K562 (cell line): Measurements from ENCODE around the gene KLK6.

Source experiments
- CHCHD3 ChIP-seq: fragments of 250-450 bp; sonication (Bioruptor Pico); IDR thresholded peaks from 2 replicates; pipeline ENCODE4 v2.1.2; 2022; ENCODE audit warnings: mild to moderate bottlenecking
- CREB1 ChIP-seq, 2 experiments: sonication (generic) in 1 of 2; formaldehyde crosslinking in 1 of 2; IDR thresholded peaks; 2 replicates each; pipeline versions ENCODE4 v1.6.1 to v1.8.0; 2012 to 2022; ENCODE audit warnings: inconsistent platforms in 1 of 2, mild to moderate bottlenecking in 1 of 2, missing genetic modification reagents in 1 of 2, moderate library complexity in 1 of 2
- PRPF4 ChIP-seq: fragments of 200-400 bp; formaldehyde crosslinking; IDR thresholded peaks from one replicate; pipeline ENCODE4 v1.6.1; 2017; ENCODE audit warnings: low read length, low read depth, mild to moderate bottlenecking; ENCODE audit not compliant: insufficient read depth, poor library complexity, severe bottlenecking
- SMAD3 ChIP-seq: fragments of 450-650 bp; formaldehyde crosslinking; conservative IDR thresholded peaks from 2 replicates; pipeline ENCODE4 v1.4.0; 2020; ENCODE audit warnings: mild to moderate bottlenecking
- ZBTB26 ChIP-seq: fragments of 450-650 bp; formaldehyde crosslinking; IDR thresholded peaks from 2 replicates; pipeline ENCODE4 v1.4.0; 2022; ENCODE audit warnings: missing genetic modification characterization
- ZNF830 ChIP-seq: fragments of 250-450 bp; sonication (Bioruptor Pico); IDR thresholded peaks from 2 replicates; pipeline ENCODE4 v1.5.0; 2021; ENCODE audit warnings: mild to moderate bottlenecking

GRCh38 chr19:50909240-50910070, 59.9 kb downstream of the KLK6 start:
- TF ChIP-seq CHCHD3 (CRISPR knock-in tag): no peak
- no peak for TF ChIP-seq PRPF4
- no peak for TF ChIP-seq CREB1 (IDR thresholded peaks at IDR 0.05)
- TF ChIP-seq CREB1 (CRISPR knock-in tag; IDR thresholded peaks at IDR 0.05): no peak
- no peak for TF ChIP-seq ZNF830 (CRISPR knock-in tag)
- TF ChIP-seq ZBTB26: no peak
- TF ChIP-seq SMAD3 (CRISPR knock-in tag): no peak
